OCI-LY1 (cell line): ENCODE data around the gene MYO5B.

Source experiments
- EZH2 ChIP-seq: fragments of 200-600 bp; sonication (generic), shearing (Covaris generic); IDR thresholded peaks from 2 replicates; pipeline ENCODE4 v1.8.0; 2017; ENCODE audit warnings: borderline replicate concordance, mixed run types, mild to moderate bottlenecking, antibody characterized with exemption, low read length, moderate library complexity, mixed read lengths
- TF ChIP-seq, protein P1 (sequence below): fragments of 200-600 bp; sonication (generic), shearing (Covaris generic); IDR thresholded peaks from 2 replicates; pipeline ENCODE4 v1.5.1; 2017; ENCODE audit warnings: mild to moderate bottlenecking, antibody characterized with exemption, low read length, moderate library complexity, mixed read lengths

DNA sequence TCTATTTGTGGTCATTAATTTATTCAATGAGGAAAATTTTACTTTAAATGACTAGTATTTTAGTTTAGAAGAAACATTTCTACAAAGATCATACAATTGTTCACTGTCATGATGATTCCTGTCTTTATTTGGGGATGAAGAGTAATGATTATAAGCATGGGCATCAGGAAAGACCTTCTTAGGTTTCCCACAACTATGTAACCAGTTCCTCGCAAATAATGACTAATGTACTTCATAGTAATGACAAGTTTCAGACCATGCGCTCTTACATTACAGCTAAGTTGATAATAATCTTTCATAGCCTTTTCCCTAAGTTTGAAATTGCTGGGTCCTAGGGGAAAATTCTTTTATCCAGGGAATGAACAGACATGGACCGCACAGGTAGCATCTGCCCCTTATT lies 90.5 kb downstream of the MYO5B start:
- TF ChIP-seq, protein P1, sequence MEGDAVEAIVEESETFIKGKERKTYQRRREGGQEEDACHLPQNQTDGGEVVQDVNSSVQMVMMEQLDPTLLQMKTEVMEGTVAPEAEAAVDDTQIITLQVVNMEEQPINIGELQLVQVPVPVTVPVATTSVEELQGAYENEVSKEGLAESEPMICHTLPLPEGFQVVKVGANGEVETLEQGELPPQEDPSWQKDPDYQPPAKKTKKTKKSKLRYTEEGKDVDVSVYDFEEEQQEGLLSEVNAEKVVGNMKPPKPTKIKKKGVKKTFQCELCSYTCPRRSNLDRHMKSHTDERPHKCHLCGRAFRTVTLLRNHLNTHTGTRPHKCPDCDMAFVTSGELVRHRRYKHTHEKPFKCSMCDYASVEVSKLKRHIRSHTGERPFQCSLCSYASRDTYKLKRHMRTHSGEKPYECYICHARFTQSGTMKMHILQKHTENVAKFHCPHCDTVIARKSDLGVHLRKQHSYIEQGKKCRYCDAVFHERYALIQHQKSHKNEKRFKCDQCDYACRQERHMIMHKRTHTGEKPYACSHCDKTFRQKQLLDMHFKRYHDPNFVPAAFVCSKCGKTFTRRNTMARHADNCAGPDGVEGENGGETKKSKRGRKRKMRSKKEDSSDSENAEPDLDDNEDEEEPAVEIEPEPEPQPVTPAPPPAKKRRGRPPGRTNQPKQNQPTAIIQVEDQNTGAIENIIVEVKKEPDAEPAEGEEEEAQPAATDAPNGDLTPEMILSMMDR, result no peak
- no peak for TF ChIP-seq EZH2
